ENCODE results near the gene MAL. TPM values are rescaled to one million over a fixed set of nuclear protein-coding genes. Genes with fewer than 3 reads are reported as not detected.

The MAL gene
- total RNA-seq, 4 donors from 2014 or later: 0.93 to 4.7 TPM; not detected in 2

GRCh38 chr2:95060446-95061118 lies 35.1 kb downstream of the MAL start:
- no peak for TF ChIP-seq CTCF (IDR thresholded peaks at IDR 0.05)
- DNase-seq (ENCODE audit: low spot score) (no peak), ATAC-seq (ENCODE audit: low FRiP score) (no peak)

- DNase-seq (ENCODE audit: low spot score) (no peak), ATAC-seq (ENCODE audit: low FRiP score) (no peak)
- no peak for TF ChIP-seq CTCF (IDR thresholded peaks at IDR 0.05)
Observed at GRCh38 chr2:95061119-95061512, 35.6 kb downstream of the MAL start.

GRCh38 chr2:95061601-95062183 lies 36.2 kb downstream of the MAL start:
- TF ChIP-seq CTCF (IDR thresholded peaks at IDR 0.05): no peak
- DNase-seq (ENCODE audit: low spot score) (no peak), ATAC-seq (ENCODE audit: low FRiP score) (no peak)

- ATAC-seq (ENCODE audit: low FRiP score) (no peak), DNase-seq (ENCODE audit: low spot score) (no peak)
- TF ChIP-seq CTCF (IDR thresholded peaks at IDR 0.05): no peak
Observed at GRCh38 chr2:95062242-95063085, 37.0 kb downstream of the MAL start.

GRCh38 chr2:95063086-95063958 lies 37.8 kb downstream of the MAL start:
- no peak for ATAC-seq (ENCODE audit: low FRiP score)
- DNase-seq (ENCODE audit: low spot score): no peak
- TF ChIP-seq CTCF (IDR thresholded peaks at IDR 0.05): no peak

- DNase-seq (ENCODE audit: low spot score) (no peak), ATAC-seq (ENCODE audit: low FRiP score) (no peak)
- TF ChIP-seq CTCF (IDR thresholded peaks at IDR 0.05): no peak
Observed at GRCh38 chr2:95068256-95068655, 42.7 kb downstream of the MAL start.
